GM21423 (cell line): Measurements from ENCODE around the gene ALKBH3.

ENCODE experiments used
- ATAC-seq: cut with Tn5 transposase; IDR thresholded peaks from one replicate; pipeline ENCODE4 v1.9.1; 2021; ENCODE audit warnings: mild to moderate bottlenecking, moderate library complexity; ENCODE audit not compliant: unreplicated experiment

ALKBH3 gene

DNA sequence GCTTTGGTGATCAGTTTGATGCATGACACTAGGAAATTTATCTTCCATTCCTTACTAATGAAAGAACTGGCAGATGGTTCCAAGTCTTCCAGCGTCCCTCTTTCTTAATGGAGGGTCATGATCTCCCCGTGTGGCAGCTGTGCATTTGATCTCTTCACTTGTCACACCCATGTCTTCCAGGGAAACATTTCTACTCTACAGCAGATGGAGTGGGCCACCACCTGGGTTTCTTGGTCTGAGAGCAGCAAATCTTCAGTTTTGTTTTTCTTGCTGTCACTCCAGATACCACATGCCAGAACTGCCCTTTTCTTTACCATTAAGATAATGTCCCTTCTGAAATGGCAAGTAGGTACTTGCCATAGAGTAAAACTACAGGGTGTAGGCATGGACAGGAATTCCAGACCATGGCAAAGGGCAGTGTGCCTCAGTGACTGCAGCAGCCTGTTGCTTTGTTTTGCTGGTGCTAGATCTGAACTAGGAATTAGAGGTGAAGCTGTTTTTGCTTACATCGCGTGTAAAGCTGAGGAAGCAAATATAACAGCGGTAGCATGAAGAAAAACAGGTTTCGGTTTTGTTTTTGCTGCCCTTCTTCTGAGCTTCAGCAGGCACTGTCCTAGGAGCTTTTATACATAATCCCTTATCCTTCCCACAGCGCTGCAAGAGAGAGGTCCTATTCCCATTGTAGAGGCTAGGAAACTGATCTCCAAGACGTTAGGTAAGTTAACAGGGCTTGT lies 41.1 kb downstream of the ALKBH3 start:
- no peak for ATAC-seq

GRCh38 chr11:43922295-43922648 lies 41.6 kb downstream of the ALKBH3 start:
- ATAC-seq = no peak

GRCh38 chr11:43922744-43923405 lies 42.2 kb downstream of the ALKBH3 start:
- ATAC-seq = no peak

- ATAC-seq = no peak
These were observed 42.9 kb downstream of the ALKBH3 start for GRCh38 chr11:43923406-43924111.

- no peak for ATAC-seq
These were observed 43.7 kb downstream of the ALKBH3 start for GRCh38 chr11:43924112-43924855.

GRCh38 chr11:43925063-43925931 lies 44.7 kb downstream of the ALKBH3 start:
- ATAC-seq = no peak

GRCh38 chr11:43925932-43926505 lies 45.4 kb downstream of the ALKBH3 start:
- no peak for ATAC-seq

- ATAC-seq = no peak
These were observed 46.4 kb downstream of the ALKBH3 start for GRCh38 chr11:43927070-43927469.

GRCh38 chr11:43927925-43928707 lies 47.5 kb downstream of the ALKBH3 start:
- ATAC-seq = no peak

DNA sequence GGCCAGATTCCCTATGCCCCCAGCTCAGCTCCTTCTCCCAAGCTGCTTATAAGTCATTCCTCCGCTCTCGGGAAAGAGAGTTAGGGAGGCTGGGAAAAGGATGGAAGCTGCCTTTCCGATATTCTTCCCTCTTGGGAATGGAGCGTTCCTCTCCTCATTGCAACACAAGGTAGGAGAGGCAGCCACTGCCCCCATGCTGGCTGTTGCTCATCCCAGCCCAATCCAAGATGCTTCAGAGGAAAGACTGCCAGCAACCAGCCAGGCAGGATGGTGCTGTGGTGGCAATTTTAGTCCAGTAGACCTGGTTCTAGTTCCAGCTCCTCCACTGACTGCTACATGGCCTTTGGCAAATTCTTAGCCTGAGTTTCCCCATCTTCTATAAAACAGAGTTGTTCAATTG lies 48.1 kb downstream of the ALKBH3 start:
- ATAC-seq = no peak

GRCh38 chr11:43930868-43931716 lies 50.5 kb downstream of the ALKBH3 start:
- no peak for ATAC-seq

- ATAC-seq = no peak
These were observed 51.0 kb downstream of the ALKBH3 start for GRCh38 chr11:43931717-43932039.

DNA sequence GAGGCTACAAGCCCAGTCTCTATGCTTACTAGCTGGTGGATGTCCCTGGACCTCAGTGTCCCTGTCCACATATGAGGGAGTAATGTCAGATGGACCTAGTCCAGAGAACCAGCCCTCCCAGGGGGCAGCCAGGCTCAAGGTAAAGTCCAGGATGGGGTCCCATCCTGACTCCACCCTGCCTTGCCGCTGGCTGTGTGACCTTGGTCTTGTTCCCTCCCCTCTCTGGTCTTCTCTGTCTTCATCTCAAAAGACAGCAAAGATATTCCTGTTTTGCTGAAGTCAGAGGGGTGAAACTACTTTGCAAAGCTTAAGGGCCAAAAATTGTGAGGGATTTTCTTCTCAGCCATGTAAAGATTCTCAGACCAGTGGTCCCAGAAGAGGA lies 52.6 kb downstream of the ALKBH3 start:
- ATAC-seq = no peak

DNA sequence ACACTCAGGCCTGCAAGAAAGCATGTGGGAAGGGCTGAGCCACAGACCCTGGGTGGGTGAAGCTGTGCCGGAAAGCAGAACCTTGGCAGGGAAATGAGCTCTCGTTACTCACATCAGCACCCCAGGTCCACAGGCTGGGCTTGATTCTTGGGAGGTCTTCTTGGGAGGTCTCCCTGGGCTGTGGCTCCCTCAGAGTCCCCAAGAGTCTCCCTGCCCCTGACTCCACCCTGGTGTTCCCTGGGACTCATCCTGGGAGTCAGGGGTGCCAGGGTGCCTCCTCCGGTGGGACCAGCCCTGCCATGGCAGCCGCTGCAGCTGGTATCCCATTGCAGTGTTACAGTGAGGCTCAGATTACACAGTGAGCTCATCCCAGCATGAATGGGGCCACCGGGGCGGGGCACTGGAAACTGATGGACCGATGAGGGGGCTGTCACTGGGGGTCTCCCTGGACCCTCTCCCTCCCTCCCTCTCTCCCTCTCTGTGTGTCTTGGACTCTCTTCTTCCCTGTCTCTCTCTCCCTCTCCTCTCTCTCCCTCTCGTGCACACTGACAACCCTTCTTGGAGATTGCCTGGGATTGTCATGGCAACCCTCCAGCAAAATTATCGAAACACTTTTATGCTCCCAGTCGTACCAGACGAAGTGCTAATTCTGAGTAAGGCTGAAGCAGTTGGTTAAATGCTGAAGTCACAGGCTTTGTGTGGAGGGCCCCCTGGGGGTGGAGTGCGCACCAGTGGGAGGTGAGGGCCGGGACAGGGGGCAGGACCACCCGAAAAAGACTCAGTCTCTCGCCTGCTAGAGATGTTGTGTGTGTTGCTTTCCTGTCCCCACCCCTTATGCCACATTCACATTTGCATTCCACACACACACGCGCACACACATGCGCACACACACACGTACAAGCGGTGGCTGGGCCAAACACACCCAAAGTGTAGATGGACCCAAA lies 53.2 kb downstream of the ALKBH3 start:
- ATAC-seq = no peak

- no peak for ATAC-seq
These were observed 54.2 kb downstream of the ALKBH3 start for GRCh38 chr11:43934601-43935423.

DNA sequence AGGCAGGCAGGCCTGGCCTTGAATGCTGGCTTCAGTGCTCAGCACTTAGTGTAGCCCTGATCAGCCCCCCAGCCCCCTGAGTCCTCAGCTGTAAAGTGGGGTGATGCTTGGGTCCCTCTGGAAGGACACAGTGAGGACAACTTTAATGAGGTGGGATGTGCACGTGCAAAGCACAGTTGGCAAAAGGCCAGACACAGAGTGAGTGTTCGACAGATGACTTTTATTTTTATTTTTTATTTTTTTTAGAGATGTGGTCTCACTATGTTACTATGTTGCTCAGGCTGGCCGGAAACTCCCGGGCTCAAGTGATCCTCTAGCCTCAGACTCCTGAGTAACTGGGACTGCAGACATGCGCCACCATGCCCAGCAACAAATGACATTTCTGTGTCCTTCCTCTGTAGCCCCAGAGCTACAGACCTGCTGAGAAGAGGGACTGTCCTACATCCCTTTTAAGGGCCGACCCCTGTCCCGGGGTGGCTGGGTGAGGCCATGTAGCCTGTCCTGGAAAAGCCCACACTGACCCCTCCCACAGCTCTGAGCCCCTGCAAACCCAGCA lies 54.9 kb downstream of the ALKBH3 start:
- no peak for ATAC-seq
